ENCODE results near the gene TSPAN17.
"Not testable (repeated sequence)": the region's sequence is repeated elsewhere in the genome, so short reads cannot be mapped to it uniquely, and the experiment has no call there.

Gene TSPAN17

GRCh38 chr5:176687247-176687646 is 40.0 kb downstream of the TSPAN17 start:
- DNase-seq: no peak

- DNase-seq: no peak
Observed at GRCh38 chr5:176687881-176688280, 40.6 kb downstream of the TSPAN17 start.

DNA sequence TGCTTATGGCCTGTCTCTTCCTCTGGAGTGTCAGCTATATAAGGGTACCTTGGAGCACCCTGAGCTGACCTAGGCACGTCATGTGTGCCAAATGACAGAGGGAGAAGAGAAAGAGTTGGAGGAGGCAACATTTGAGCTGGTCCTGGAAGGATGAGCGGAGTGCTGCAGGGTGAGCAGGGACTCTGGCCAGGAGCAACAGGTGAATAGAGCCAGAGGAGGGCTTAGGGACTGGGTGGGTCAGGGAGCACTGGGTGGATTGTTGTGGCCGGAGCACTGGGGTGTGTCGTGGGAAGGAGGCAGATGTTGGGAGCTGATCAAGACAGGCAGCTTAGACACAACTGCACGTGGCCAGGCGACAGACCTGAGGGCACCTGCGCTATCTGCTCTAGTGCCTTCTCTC is 43.6 kb downstream of the TSPAN17 start:
- no peak for DNase-seq

- no peak for DNase-seq
Observed at GRCh38 chr5:176691524-176691923, 44.2 kb downstream of the TSPAN17 start.

DNA sequence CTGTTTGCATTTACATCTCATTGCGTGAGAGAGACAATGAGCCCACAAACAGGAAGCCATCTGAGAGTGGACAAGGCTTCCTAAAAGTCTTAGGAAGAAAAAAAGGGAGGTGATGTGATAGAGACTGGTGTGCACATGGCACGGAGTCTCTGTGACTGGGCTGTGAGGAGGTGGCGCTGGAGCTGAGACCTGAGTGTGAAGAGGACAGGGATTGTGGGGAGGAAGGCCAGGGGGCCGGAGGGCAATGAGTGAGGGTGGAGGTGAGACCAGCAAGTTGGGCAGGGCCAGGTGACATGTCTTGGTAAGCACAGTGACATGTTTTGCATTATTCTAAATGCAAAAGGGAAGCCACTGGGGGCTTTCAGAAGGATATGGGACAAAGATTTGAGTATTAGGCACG is 45.0 kb downstream of the TSPAN17 start:
- no peak for DNase-seq

GRCh38 chr5:176692839-176693476 is 45.7 kb downstream of the TSPAN17 start:
- peak; percentile 21 for DNase-seq

DNA sequence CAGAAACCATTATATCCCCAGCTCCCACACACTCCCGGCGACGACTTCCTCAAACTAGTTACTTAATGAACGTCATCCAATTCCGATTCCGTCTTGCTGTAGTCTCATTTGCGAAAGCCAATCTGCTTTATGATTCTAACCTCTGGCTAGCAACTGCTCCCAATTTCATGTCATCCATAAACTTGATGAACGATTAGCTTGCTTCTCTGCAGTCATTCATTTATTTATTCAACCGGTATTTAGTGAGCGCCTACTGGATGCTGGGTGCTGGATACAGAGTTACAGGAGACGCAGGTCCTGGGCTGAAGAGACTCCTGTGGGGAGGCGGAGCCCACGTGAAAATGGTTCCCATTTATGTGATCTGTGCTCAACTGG is 46.2 kb downstream of the TSPAN17 start:
- no peak for DNase-seq

- DNase-seq: no peak
Observed at GRCh38 chr5:176694146-176694545, 46.9 kb downstream of the TSPAN17 start.

- no peak for DNase-seq
Observed at GRCh38 chr5:176694631-176695030, 47.3 kb downstream of the TSPAN17 start.

DNA sequence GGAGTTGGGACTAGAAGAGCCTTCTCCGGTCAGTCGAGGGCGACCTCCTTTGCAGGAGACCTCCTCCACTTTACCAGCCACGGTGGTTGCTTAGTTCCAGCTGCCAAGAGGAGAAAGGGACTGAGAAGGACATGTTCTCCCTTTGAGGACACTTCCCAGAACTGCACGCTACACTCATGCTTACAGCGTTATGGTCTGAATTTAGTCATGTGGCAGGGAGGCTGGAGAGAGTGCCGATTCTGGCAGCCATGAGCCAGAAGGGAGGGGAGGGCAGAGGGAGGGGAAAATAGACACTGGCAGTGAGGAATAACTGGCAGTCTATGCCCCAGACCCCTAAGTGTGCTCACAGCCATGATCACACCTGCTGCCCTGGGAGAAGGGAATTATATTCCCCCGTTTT is 47.8 kb downstream of the TSPAN17 start:
- peak; percentile 9 for DNase-seq

DNA sequence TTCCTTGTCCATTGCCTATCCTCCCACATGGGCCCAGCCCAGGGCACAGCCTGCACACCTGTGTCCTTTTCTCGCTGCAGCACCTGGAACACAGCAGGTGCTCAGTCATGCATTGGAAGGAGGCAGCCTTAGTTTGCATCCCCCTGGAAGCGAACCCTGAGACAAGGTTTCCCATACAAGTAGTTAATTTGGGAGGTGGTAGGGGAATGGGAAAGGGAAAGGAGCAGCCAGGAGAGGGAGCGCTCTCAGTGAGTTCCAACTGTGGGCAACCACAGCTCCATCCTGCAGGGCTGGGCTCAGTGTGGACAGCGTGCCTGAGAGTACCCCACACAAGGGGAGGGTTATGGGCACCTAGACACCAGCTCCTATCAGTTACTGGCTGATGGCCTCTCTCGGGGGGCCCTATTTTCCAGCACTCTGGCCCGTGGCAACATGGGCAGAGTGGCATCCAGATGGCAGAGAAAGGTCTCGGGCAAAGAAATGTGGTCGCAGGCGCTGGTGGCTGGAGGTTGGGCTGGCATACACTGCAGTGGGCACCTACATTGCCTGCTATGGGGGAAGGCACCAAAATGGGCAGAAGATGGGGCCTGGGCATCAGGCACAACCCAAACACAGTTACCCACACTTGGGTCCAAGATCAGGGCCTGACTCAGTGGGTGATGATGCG is 50.1 kb downstream of the TSPAN17 start:
- no peak for DNase-seq

DNA sequence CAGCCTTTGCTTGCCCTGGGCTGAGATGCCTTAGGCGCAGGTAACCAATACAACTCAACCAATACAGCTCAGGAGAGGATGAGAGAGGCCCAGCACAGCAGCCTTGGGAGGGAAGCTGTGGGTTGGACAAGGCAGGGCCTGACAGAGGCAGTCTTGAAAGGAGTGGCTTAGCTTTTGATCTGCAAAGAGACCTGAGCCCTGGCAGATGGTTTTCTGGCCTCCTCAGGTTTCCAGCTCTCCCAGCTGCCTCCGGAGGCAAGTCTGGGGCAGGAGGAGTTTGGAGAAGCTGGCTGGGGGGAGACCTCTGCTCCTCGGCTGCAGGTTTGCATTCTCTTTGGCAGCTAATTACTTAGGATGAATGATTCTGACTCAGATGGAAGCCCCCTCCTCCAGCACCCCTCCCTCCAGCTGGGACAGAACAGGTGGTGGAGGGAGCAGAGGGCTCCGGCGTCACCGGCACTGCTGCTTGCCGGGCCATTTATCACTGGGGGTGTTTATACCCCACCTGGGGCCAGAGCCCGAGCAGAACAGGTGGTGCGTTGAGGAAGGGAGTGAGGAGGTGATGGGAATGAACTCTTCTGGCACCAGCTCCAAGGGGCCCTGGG is 50.8 kb downstream of the TSPAN17 start:
- no peak for DNase-seq

- DNase-seq: not testable (repeated sequence)
Observed at GRCh38 chr5:176699446-176699845, 52.2 kb downstream of the TSPAN17 start.

DNA sequence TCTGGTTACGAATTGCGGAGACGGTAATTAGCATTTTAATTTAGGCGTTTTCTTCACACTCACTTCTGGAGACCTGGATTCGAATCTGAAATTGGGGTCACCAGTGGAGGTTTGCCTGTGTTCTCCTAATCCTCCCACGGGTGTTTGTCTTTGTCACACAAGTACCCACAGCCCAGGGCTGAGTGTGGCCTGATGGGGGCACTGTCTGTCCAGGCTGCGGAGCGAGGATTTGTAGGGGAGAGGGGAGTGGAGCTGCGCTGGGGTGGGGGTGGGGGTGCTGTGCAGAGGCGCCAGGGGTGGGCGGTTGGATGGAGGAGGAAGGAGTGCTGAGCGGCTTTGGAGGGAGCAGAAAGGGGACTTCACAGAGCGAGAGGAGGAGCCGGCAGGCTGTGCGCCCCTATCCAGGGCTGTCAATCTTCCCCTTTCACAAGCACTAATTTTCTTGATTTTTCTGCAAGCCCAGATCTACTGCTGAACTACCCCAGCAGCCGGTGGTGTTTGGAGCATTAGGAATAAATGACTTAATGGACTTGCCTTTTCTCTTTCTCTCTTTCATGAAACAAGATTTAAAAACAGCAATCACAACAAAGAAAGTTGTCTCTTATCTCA is 53.1 kb downstream of the TSPAN17 start:
- no peak for DNase-seq

- no peak for DNase-seq
Observed at GRCh38 chr5:176702671-176703641, 55.7 kb downstream of the TSPAN17 start.

GRCh38 chr5:176703857-176704256 is 56.6 kb downstream of the TSPAN17 start:
- DNase-seq: no peak

DNA sequence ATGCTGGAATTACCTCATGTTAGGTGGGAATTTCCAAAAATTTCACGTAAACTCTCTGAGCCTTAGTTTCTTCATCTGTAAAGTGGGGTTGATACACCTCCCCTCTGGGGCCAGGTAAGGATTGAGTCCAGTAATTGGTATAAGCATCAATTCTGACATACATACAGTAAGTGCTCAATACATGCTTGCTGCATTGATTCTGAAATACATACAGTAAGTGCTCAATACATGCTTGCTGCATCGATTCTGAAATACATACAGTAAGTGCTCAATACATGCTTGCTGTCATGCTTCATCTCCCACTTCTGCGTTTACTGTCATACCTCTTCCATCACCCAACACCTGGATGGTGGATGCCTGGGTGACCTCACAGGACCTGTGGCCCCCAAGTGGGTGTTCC is 57.1 kb downstream of the TSPAN17 start:
- no peak for DNase-seq

GRCh38 chr5:176704817-176705216 is 57.5 kb downstream of the TSPAN17 start:
- no peak for DNase-seq

Data from NCI-H2029 treated with DMSO at 0.1 percent for 48 hours (cell line).